ENCODE measurements around the gene PTCD2. TPM values are rescaled to one million over a fixed set of nuclear protein-coding genes. Genes with fewer than 3 reads are reported as not detected.
"Not testable (repeated sequence)": the region's sequence is repeated elsewhere in the genome, so short reads cannot be mapped to it uniquely, and the experiment has no call there.

The PTCD2 gene
- total RNA-seq, 1 experiment from 2014 or later: 24.9 TPM

GRCh38 chr5:72308853-72309191 is 11.4 kb upstream of the PTCD2 start:
- H3K4me1 ChIP-seq (ENCODE audit: low read length): peaks cover 48% of the 10 kb centered on the region
- H3K9me3 ChIP-seq (ENCODE audit: low read length): no peaks in the 10 kb centered on the region
- H3K27me3 ChIP-seq (ENCODE audit: low read length): no peaks in the 10 kb centered on the region
- H2AFZ ChIP-seq (ENCODE audit: low read length): peak overlapping the region; percentile 71
- H3K4me2 ChIP-seq (ENCODE audit: low read depth, low read length, poor library complexity, severe bottlenecking): peak overlapping the region; percentile 64
- peak overlapping the region; percentile 78 for H3K27ac ChIP-seq (ENCODE audit: low read length)
- peak overlapping the region; percentile 23; the same call in 1 of the 2 replicates for H3K4me3 ChIP-seq (ENCODE audit: low read length)
- H3K9ac ChIP-seq (ENCODE audit: low read length): peak overlapping the region; percentile 59
- no peaks in the 10 kb centered on the region for H3K9me2 ChIP-seq (replicated peaks; ENCODE audit: insufficient read depth, low read length)
- peaks cover 33% of the 10 kb centered on the region; the same call in 1 of the 2 replicates for H3K36me3 ChIP-seq (ENCODE audit: insufficient read depth, low read length)
- DNase-seq: no peak
- H3K79me2 ChIP-seq (ENCODE audit: low read length): peaks cover 55% of the 10 kb centered on the region
- no peaks in the 10 kb centered on the region for H4K20me1 ChIP-seq (ENCODE audit: insufficient read depth, low read depth, low read length)

- Histone ChIP-seq H3K9ac (ENCODE audit: low read length) (no peak overlapping the region), H3K27me3 (ENCODE audit: low read length) (no peaks in the 10 kb centered on the region), H3K4me2 (ENCODE audit: low read depth, low read length, poor library complexity, severe bottlenecking) (no peak overlapping the region), H4K20me1 (ENCODE audit: insufficient read depth, low read depth, low read length) (peaks cover 5% of the 10 kb centered on the region; the same call in 1 of the 2 replicates), H3K27ac (ENCODE audit: low read length) (no peak overlapping the region), H2AFZ (ENCODE audit: low read length) (no peak overlapping the region), H3K4me1 (ENCODE audit: low read length) (peaks cover 13% of the 10 kb centered on the region), H3K79me2 (ENCODE audit: low read length) (peaks cover 54% of the 10 kb centered on the region), H3K4me3 (ENCODE audit: low read length) (no peak overlapping the region), H3K36me3 (ENCODE audit: insufficient read depth, low read length) (peaks cover 49% of the 10 kb centered on the region; the same call in 1 of the 2 replicates), H3K9me3 (ENCODE audit: low read length) (no peaks in the 10 kb centered on the region), H3K9me2 (replicated peaks; ENCODE audit: insufficient read depth, low read length) (no peaks in the 10 kb centered on the region)
- no peak for DNase-seq
These were observed 7.0 kb upstream of the PTCD2 start for GRCh38 chr5:72313141-72313540.

- no peak overlapping the region for H3K4me2 ChIP-seq (ENCODE audit: low read depth, low read length, poor library complexity, severe bottlenecking)
- no peak overlapping the region for H2AFZ ChIP-seq (ENCODE audit: low read length)
- peak; percentile 54 for DNase-seq
These were observed 5.5 kb upstream of the PTCD2 start for GRCh38 chr5:72314571-72315172.

GRCh38 chr5:72319435-72319975 is 668 bp upstream of the PTCD2 start:
- peaks cover 33% of the 10 kb centered on the region for H3K4me1 ChIP-seq (ENCODE audit: low read length)
- DNase-seq: peak; percentile 61
- peak overlapping the region; percentile 46; the same call in 1 of the 2 replicates for H3K27ac ChIP-seq (ENCODE audit: low read length)
- not testable (repeated sequence) for H3K27me3 ChIP-seq (ENCODE audit: low read length); H3K9me3 ChIP-seq (ENCODE audit: low read length); H4K20me1 ChIP-seq (ENCODE audit: insufficient read depth, low read depth, low read length); H2AFZ ChIP-seq (ENCODE audit: low read length); H3K9me2 ChIP-seq (replicated peaks; ENCODE audit: insufficient read depth, low read length)
- H3K9ac ChIP-seq (ENCODE audit: low read length): peak overlapping the region; percentile 81
- H3K4me2 ChIP-seq (ENCODE audit: low read depth, low read length, poor library complexity, severe bottlenecking): peak overlapping the region; percentile 93
- peaks cover 36% of the 10 kb centered on the region for H3K36me3 ChIP-seq (ENCODE audit: insufficient read depth, low read length)
- peak overlapping the region; percentile 79 for H3K4me3 ChIP-seq (ENCODE audit: low read length)
- peaks cover 97% of the 10 kb centered on the region for H3K79me2 ChIP-seq (ENCODE audit: low read length)

More at GRCh38 chr5:72314571-72315172, 5.5 kb upstream of the PTCD2 start:
- no peak overlapping the region for H3K4me3 ChIP-seq (ENCODE audit: low read length)
- peaks cover 5% of the 10 kb centered on the region; the same call in 1 of the 2 replicates for H4K20me1 ChIP-seq (ENCODE audit: insufficient read depth, low read depth, low read length)
- H3K79me2 ChIP-seq (ENCODE audit: low read length): peaks cover 69% of the 10 kb centered on the region
- H3K27ac ChIP-seq (ENCODE audit: low read length): no peak overlapping the region
- peaks cover 17% of the 10 kb centered on the region for H3K4me1 ChIP-seq (ENCODE audit: low read length)
- H3K36me3 ChIP-seq (ENCODE audit: insufficient read depth, low read length): peaks cover 45% of the 10 kb centered on the region; the same call in 1 of the 2 replicates
- no peaks in the 10 kb centered on the region for H3K27me3 ChIP-seq (ENCODE audit: low read length)
- H3K9me2 ChIP-seq (replicated peaks; ENCODE audit: insufficient read depth, low read length): no peaks in the 10 kb centered on the region
- no peak overlapping the region for H3K9ac ChIP-seq (ENCODE audit: low read length)
- H3K9me3 ChIP-seq (ENCODE audit: low read length): no peaks in the 10 kb centered on the region

- Histone ChIP-seq H3K9ac (ENCODE audit: low read length) (no peak overlapping the region), H3K4me2 (ENCODE audit: low read depth, low read length, poor library complexity, severe bottlenecking) (no peak overlapping the region), H3K36me3 (ENCODE audit: insufficient read depth, low read length) (peaks cover 66% of the 10 kb centered on the region), H3K4me3 (ENCODE audit: low read length) (no peak overlapping the region), H3K9me3 (ENCODE audit: low read length) (no peaks in the 10 kb centered on the region), H3K79me2 (ENCODE audit: low read length) (peaks cover 86% of the 10 kb centered on the region), H4K20me1 (ENCODE audit: insufficient read depth, low read depth, low read length) (no peaks in the 10 kb centered on the region), H3K27me3 (ENCODE audit: low read length) (no peaks in the 10 kb centered on the region), H3K9me2 (replicated peaks; ENCODE audit: insufficient read depth, low read length) (no peaks in the 10 kb centered on the region), H3K4me1 (ENCODE audit: low read length) (peaks cover 15% of the 10 kb centered on the region), H2AFZ (ENCODE audit: low read length) (no peak overlapping the region), H3K27ac (ENCODE audit: low read length) (no peak overlapping the region)
- DNase-seq: no peak
These were observed 4.1 kb downstream of the PTCD2 start for GRCh38 chr5:72324189-72324825.

GRCh38 chr5:72325566-72326305 is 5.6 kb downstream of the PTCD2 start:
- H3K79me2 ChIP-seq (ENCODE audit: low read length): peaks cover 81% of the 10 kb centered on the region
- no peaks in the 10 kb centered on the region for H3K9me3 ChIP-seq (ENCODE audit: low read length)
- H3K27me3 ChIP-seq (ENCODE audit: low read length): no peaks in the 10 kb centered on the region
- no peak overlapping the region for H3K4me3 ChIP-seq (ENCODE audit: low read length)
- no peak overlapping the region for H2AFZ ChIP-seq (ENCODE audit: low read length)
- DNase-seq: no peak
- H3K9me2 ChIP-seq (replicated peaks; ENCODE audit: insufficient read depth, low read length): no peaks in the 10 kb centered on the region
- H3K9ac ChIP-seq (ENCODE audit: low read length): no peak overlapping the region
- H3K4me1 ChIP-seq (ENCODE audit: low read length): peaks cover 15% of the 10 kb centered on the region
- no peak overlapping the region for H3K27ac ChIP-seq (ENCODE audit: low read length)
- no peaks in the 10 kb centered on the region for H4K20me1 ChIP-seq (ENCODE audit: insufficient read depth, low read depth, low read length)
- H3K36me3 ChIP-seq (ENCODE audit: insufficient read depth, low read length): peaks cover 71% of the 10 kb centered on the region
- H3K4me2 ChIP-seq (ENCODE audit: low read depth, low read length, poor library complexity, severe bottlenecking): no peak overlapping the region

- Histone ChIP-seq H3K4me1 (ENCODE audit: low read length) (peaks cover 12% of the 10 kb centered on the region), H3K9me2 (replicated peaks; ENCODE audit: insufficient read depth, low read length) (no peaks in the 10 kb centered on the region), H4K20me1 (ENCODE audit: insufficient read depth, low read depth, low read length) (no peaks in the 10 kb centered on the region), H3K4me2 (ENCODE audit: low read depth, low read length, poor library complexity, severe bottlenecking) (no peak overlapping the region), H3K27ac (ENCODE audit: low read length) (no peak overlapping the region), H3K9me3 (ENCODE audit: low read length) (no peaks in the 10 kb centered on the region), H2AFZ (ENCODE audit: low read length) (no peak overlapping the region), H3K4me3 (ENCODE audit: low read length) (no peak overlapping the region), H3K79me2 (ENCODE audit: low read length) (peaks cover 81% of the 10 kb centered on the region), H3K27me3 (ENCODE audit: low read length) (no peaks in the 10 kb centered on the region), H3K9ac (ENCODE audit: low read length) (no peak overlapping the region), H3K36me3 (ENCODE audit: insufficient read depth, low read length) (peaks cover 77% of the 10 kb centered on the region)
- no peak for DNase-seq
These were observed 6.1 kb downstream of the PTCD2 start for GRCh38 chr5:72326306-72326649.

- no peaks in the 10 kb centered on the region for H3K4me1 ChIP-seq (ENCODE audit: low read length)
- H3K79me2 ChIP-seq (ENCODE audit: low read length): peaks cover 78% of the 10 kb centered on the region
- no peak overlapping the region for H2AFZ ChIP-seq (ENCODE audit: low read length)
- H3K9me2 ChIP-seq (replicated peaks; ENCODE audit: insufficient read depth, low read length): no peaks in the 10 kb centered on the region
- DNase-seq: no peak
- H3K9ac ChIP-seq (ENCODE audit: low read length): no peak overlapping the region
- H4K20me1 ChIP-seq (ENCODE audit: insufficient read depth, low read depth, low read length): no peaks in the 10 kb centered on the region
- peaks cover 82% of the 10 kb centered on the region for H3K36me3 ChIP-seq (ENCODE audit: insufficient read depth, low read length)
- H3K4me2 ChIP-seq (ENCODE audit: low read depth, low read length, poor library complexity, severe bottlenecking): no peak overlapping the region
- H3K9me3 ChIP-seq (ENCODE audit: low read length): no peaks in the 10 kb centered on the region
- H3K4me3 ChIP-seq (ENCODE audit: low read length): no peak overlapping the region
- H3K27ac ChIP-seq (ENCODE audit: low read length): no peak overlapping the region
- no peaks in the 10 kb centered on the region for H3K27me3 ChIP-seq (ENCODE audit: low read length)
These were observed 8.0 kb downstream of the PTCD2 start for GRCh38 chr5:72328172-72328571.
